Lower lobe of right lung (tissue), 2 donors: ENCODE results near the gene NUDT8. TPM values are rescaled to one million over a fixed set of nuclear protein-coding genes. Genes with fewer than 3 reads are reported as not detected.

Experiments
- ATAC-seq, 2 donors: fragments of 200-7000 bp; cut with Tn5 transposase; one replicate each; pipeline ENCODE4 v1.9.1; 2020 to 2022; ENCODE audit warnings: mild to moderate bottlenecking in 2 of 2, moderate library complexity in 2 of 2
- DNase-seq: peaks from one replicate; pipeline ENCODE4 v3.0.0-alpha.2; 2020
- H3K27ac ChIP-seq: fragments of 200-600 bp; one replicate; pipeline ENCODE4 v1.8.0; 2022
- H3K27me3 ChIP-seq: fragments of 200-600 bp; one replicate; pipeline ENCODE4 v1.8.0; 2022; ENCODE audit warnings: low read depth
- H3K36me3 ChIP-seq: fragments of 200-600 bp; one replicate; pipeline ENCODE4 v1.8.0; 2022; ENCODE audit warnings: mild to moderate bottlenecking
- H3K4me1 ChIP-seq: fragments of 200-600 bp; one replicate; pipeline ENCODE4 v1.8.0; 2022
- H3K4me3 ChIP-seq: fragments of 200-600 bp; one replicate; pipeline ENCODE4 v1.8.0; 2022; ENCODE audit warnings: mild to moderate bottlenecking
- H3K9me3 ChIP-seq: fragments of 200-600 bp; one replicate; pipeline ENCODE4 v1.8.0; 2022
- CTCF ChIP-seq: fragments of 200-600 bp; IDR thresholded peaks from one replicate; pipeline ENCODE4 v1.8.0; 2022; ENCODE audit warnings: antibody characterized with exemption, mild to moderate bottlenecking
- intact Hi-C: fragments of 100-400 bp; cut with DNase I; formaldehyde crosslinking; loops from one replicate; pipeline ENCODE4 v1.11.0; 2022
- total RNA-seq: library from RNA; stranded (reverse); fragmentation: NEBNext Ultra II Directional; extraction: Animal tissue kit (Norgen Biotek cat#: 25700); gene quantifications from one replicate; pipeline ENCODE4 v1.2.1, GENCODE V29; 2021
- donor health status: DM: no; HTN: yes; CAD: no; lungs with severe emphysema.

The NUDT8 gene
- total RNA-seq, 1 donor from 2014 or later: 8.8 TPM

GRCh38 chr11:67611704-67612587, 17.8 kb downstream of the NUDT8 start:
- peaks cover 26% of the 10 kb centered on the region for H3K4me1 ChIP-seq
- H3K36me3 ChIP-seq: peaks cover 48% of the 10 kb centered on the region
- no peak overlapping the region for H3K4me3 ChIP-seq
- H3K27ac ChIP-seq: no peak overlapping the region
- peaks cover 6% of the 10 kb centered on the region for H3K27me3 ChIP-seq
- intact Hi-C loops: no loop called here
- ATAC-seq (no peak), DNase-seq (peak; percentile 46)
- H3K9me3 ChIP-seq: no peaks in the 10 kb centered on the region
- no peak for TF ChIP-seq CTCF

GRCh38 chr11:67611165-67611564, 18.6 kb downstream of the NUDT8 start:
- Histone ChIP-seq H3K36me3 (peaks cover 48% of the 10 kb centered on the region), H3K4me1 (peaks cover 29% of the 10 kb centered on the region), H3K4me3 (no peak overlapping the region), H3K27me3 (peaks cover 6% of the 10 kb centered on the region), H3K9me3 (no peaks in the 10 kb centered on the region), H3K27ac (no peak overlapping the region)
- DNase-seq: no peak
- intact Hi-C loops: no loop called here
- no peak for ATAC-seq
- TF ChIP-seq CTCF: no peak

DNA sequence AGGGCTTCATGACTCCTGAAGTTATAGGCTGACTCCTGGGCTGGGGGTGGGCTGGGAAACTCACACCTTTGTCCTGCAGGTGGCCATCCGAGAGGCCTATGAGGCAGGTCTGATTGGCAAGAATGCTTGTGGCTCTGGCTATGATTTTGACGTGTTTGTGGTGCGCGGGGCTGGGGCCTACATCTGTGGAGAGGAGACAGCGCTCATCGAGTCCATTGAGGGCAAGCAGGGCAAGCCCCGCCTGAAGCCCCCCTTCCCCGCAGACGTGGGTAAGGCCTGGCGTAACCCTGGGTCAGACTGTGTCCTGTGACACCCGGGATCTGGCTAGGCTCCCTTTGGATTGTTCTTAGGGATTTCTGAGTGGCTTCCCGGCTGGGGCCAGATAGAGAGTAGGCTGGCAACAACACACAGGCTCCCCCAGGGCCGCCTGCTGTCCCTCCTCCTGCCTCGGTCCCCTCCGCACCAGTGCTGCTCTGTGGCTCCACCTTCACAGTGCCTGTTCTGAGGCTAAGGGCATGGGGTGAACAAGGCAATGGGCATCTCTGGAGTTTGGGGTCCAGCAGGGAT, 19.4 kb downstream of the NUDT8 start:
- peaks cover 33% of the 10 kb centered on the region for H3K4me1 ChIP-seq
- H3K36me3 ChIP-seq: peaks cover 48% of the 10 kb centered on the region
- intact Hi-C loops: no loop called here
- ATAC-seq (no peak), DNase-seq (no peak)
- no peak overlapping the region for H3K4me3 ChIP-seq
- no peak overlapping the region for H3K27ac ChIP-seq
- H3K9me3 ChIP-seq: no peaks in the 10 kb centered on the region
- no peaks in the 10 kb centered on the region for H3K27me3 ChIP-seq
- no peak for TF ChIP-seq CTCF

GRCh38 chr11:67609316-67609715, 20.4 kb downstream of the NUDT8 start:
- DNase-seq (no peak), ATAC-seq (no peak)
- H3K4me3 ChIP-seq: no peak overlapping the region
- H3K27ac ChIP-seq: no peak overlapping the region
- TF ChIP-seq CTCF: no peak
- H3K36me3 ChIP-seq: peaks cover 48% of the 10 kb centered on the region
- H3K27me3 ChIP-seq: no peaks in the 10 kb centered on the region
- intact Hi-C loops: no loop called here
- H3K4me1 ChIP-seq: peaks cover 28% of the 10 kb centered on the region
- no peaks in the 10 kb centered on the region for H3K9me3 ChIP-seq

DNA sequence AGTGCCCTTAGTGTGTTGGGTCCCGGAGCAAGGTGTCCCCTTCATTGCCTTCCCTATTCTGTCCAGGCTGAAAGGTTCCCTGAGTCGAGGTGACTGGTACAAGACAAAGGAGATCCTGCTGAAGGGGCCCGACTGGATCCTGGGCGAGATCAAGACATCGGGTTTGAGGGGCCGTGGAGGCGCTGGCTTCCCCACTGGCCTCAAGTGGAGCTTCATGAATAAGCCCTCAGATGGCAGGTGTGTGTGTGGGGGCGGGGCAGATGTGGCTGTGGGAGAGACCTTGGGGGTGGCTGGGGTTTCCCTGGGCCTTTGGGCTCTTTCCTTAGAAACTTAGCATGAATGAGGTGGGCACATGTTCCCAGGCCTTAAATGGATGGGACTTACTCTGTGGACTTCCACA, 21.3 kb downstream of the NUDT8 start:
- intact Hi-C loops: no loop called here
- Histone ChIP-seq H3K27ac (no peak overlapping the region), H3K27me3 (no peaks in the 10 kb centered on the region), H3K4me3 (no peak overlapping the region), H3K9me3 (no peaks in the 10 kb centered on the region), H3K36me3 (peaks cover 48% of the 10 kb centered on the region), H3K4me1 (peaks cover 20% of the 10 kb centered on the region)
- DNase-seq: no peak
- no peak for TF ChIP-seq CTCF
- ATAC-seq: no peak
